ENCODE results near the gene RHOH. TPM values are rescaled to one million over a fixed set of nuclear protein-coding genes. Genes with fewer than 3 reads are reported as not detected.

The RHOH gene
- total RNA-seq, 1 experiment from 2014 or later = not detected

- no peaks in the 10 kb centered on the region for H3K9me3 ChIP-seq (replicated peaks)
- H3K27ac ChIP-seq = no peak overlapping the region
- H3K36me3 ChIP-seq = no peaks in the 10 kb centered on the region
- no peaks in the 10 kb centered on the region for H3K27me3 ChIP-seq (replicated peaks)
- no peak for DNase-seq (ENCODE audit: low read depth in 1 of 2, low spot score in 2 of 2)
- no peak overlapping the region for H3K4me3 ChIP-seq
- no peaks in the 10 kb centered on the region for H3K4me1 ChIP-seq (replicated peaks)
These were observed 3.7 kb upstream of the RHOH start for GRCh38 chr4:40193016-40193571.

GRCh38 chr4:40193578-40193977 lies 3.3 kb upstream of the RHOH start:
- no peak overlapping the region for H3K4me3 ChIP-seq

GRCh38 chr4:40194602-40195161 lies 2.1 kb upstream of the RHOH start:
- no peaks in the 10 kb centered on the region for H3K4me1 ChIP-seq (replicated peaks)
- H3K4me3 ChIP-seq = no peak overlapping the region
- H3K27me3 ChIP-seq (replicated peaks) = no peaks in the 10 kb centered on the region
- H3K9me3 ChIP-seq (replicated peaks) = no peaks in the 10 kb centered on the region
- H3K27ac ChIP-seq = no peak overlapping the region
- H3K36me3 ChIP-seq = no peaks in the 10 kb centered on the region
- DNase-seq (ENCODE audit: low read depth in 1 of 2, low spot score in 2 of 2) = no peak

More at GRCh38 chr4:40193578-40193977, 3.3 kb upstream of the RHOH start:
- H3K36me3 ChIP-seq = no peaks in the 10 kb centered on the region
- no peak overlapping the region for H3K27ac ChIP-seq
- DNase-seq (ENCODE audit: low read depth in 1 of 2, low spot score in 2 of 2) = no peak
- H3K27me3 ChIP-seq (replicated peaks) = no peaks in the 10 kb centered on the region
- H3K9me3 ChIP-seq (replicated peaks) = no peaks in the 10 kb centered on the region
- no peaks in the 10 kb centered on the region for H3K4me1 ChIP-seq (replicated peaks)

- Histone ChIP-seq H3K9me3 (replicated peaks) (no peaks in the 10 kb centered on the region), H3K27ac (no peak overlapping the region), H3K4me1 (replicated peaks) (no peaks in the 10 kb centered on the region), H3K27me3 (replicated peaks) (no peaks in the 10 kb centered on the region), H3K36me3 (no peaks in the 10 kb centered on the region), H3K4me3 (no peak overlapping the region)
- no peak for DNase-seq (ENCODE audit: low read depth in 1 of 2, low spot score in 2 of 2)
These were observed 1.4 kb upstream of the RHOH start for GRCh38 chr4:40195182-40196177.

GRCh38 chr4:40196272-40196671 lies 559 bp upstream of the RHOH start:
- H3K9me3 ChIP-seq (replicated peaks) = no peaks in the 10 kb centered on the region
- no peaks in the 10 kb centered on the region for H3K36me3 ChIP-seq
- 0 out of 2 replicates have a peak, but pooled peaks cover 5% of the 10 kb centered on the region for H3K4me1 ChIP-seq (replicated peaks)
- no peak for DNase-seq (ENCODE audit: low read depth in 1 of 2, low spot score in 2 of 2)
- no peaks in the 10 kb centered on the region for H3K27me3 ChIP-seq (replicated peaks)
- H3K4me3 ChIP-seq = no peak overlapping the region
- H3K27ac ChIP-seq = no peak overlapping the region

GRCh38 chr4:40197879-40198689 lies 1.3 kb downstream of the RHOH start:
- Histone ChIP-seq H3K4me1 (replicated peaks) (0 out of 2 replicates have a peak, but pooled peaks cover 5% of the 10 kb centered on the region), H3K36me3 (no peaks in the 10 kb centered on the region), H3K27me3 (replicated peaks) (no peaks in the 10 kb centered on the region), H3K9me3 (replicated peaks) (no peaks in the 10 kb centered on the region), H3K4me3 (no peak overlapping the region), H3K27ac (no peak overlapping the region)
- no peak for DNase-seq (ENCODE audit: low read depth in 1 of 2, low spot score in 2 of 2)

GRCh38 chr4:40199179-40199670 lies 2.4 kb downstream of the RHOH start:
- Histone ChIP-seq H3K36me3 (no peaks in the 10 kb centered on the region), H3K27me3 (replicated peaks) (no peaks in the 10 kb centered on the region), H3K9me3 (replicated peaks) (no peaks in the 10 kb centered on the region), H3K4me1 (replicated peaks) (0 out of 2 replicates have a peak, but pooled peaks cover 5% of the 10 kb centered on the region), H3K27ac (no peak overlapping the region), H3K4me3 (no peak overlapping the region)
- no peak for DNase-seq (ENCODE audit: low read depth in 1 of 2, low spot score in 2 of 2)

- no peaks in the 10 kb centered on the region for H3K9me3 ChIP-seq (replicated peaks)
- DNase-seq (ENCODE audit: low read depth in 1 of 2, low spot score in 2 of 2) = no peak
- H3K27me3 ChIP-seq (replicated peaks) = no peaks in the 10 kb centered on the region
- H3K36me3 ChIP-seq = no peaks in the 10 kb centered on the region
- H3K27ac ChIP-seq = no peak overlapping the region
- no peak overlapping the region for H3K4me3 ChIP-seq
- 0 out of 2 replicates have a peak, but pooled peaks cover 5% of the 10 kb centered on the region for H3K4me1 ChIP-seq (replicated peaks)
These were observed 3.4 kb downstream of the RHOH start for GRCh38 chr4:40199999-40200874.

- peak in 1 of 2 experiments; percentile 16 for DNase-seq (ENCODE audit: low read depth in 1 of 2, low spot score in 2 of 2)
- H3K27ac ChIP-seq = no peak overlapping the region
- no peaks in the 10 kb centered on the region for H3K9me3 ChIP-seq (replicated peaks)
- H3K4me1 ChIP-seq (replicated peaks) = 0 out of 2 replicates have a peak, but pooled peaks cover 5% of the 10 kb centered on the region
- no peaks in the 10 kb centered on the region for H3K36me3 ChIP-seq
- H3K4me3 ChIP-seq = no peak overlapping the region
- H3K27me3 ChIP-seq (replicated peaks) = no peaks in the 10 kb centered on the region
These were observed 4.3 kb downstream of the RHOH start for GRCh38 chr4:40200875-40201801.

GRCh38 chr4:40201898-40202297 lies 5.1 kb downstream of the RHOH start:
- H3K4me1 ChIP-seq (replicated peaks) = 0 out of 2 replicates have a peak, but pooled peaks cover 5% of the 10 kb centered on the region
- H3K4me3 ChIP-seq = no peak overlapping the region
- no peaks in the 10 kb centered on the region for H3K27me3 ChIP-seq (replicated peaks)
- no peaks in the 10 kb centered on the region for H3K36me3 ChIP-seq
- H3K9me3 ChIP-seq (replicated peaks) = no peaks in the 10 kb centered on the region
- DNase-seq (ENCODE audit: low read depth in 1 of 2, low spot score in 2 of 2) = no peak
- no peak overlapping the region for H3K27ac ChIP-seq

GRCh38 chr4:40202474-40202873 lies 5.6 kb downstream of the RHOH start:
- Histone ChIP-seq H3K9me3 (replicated peaks) (no peaks in the 10 kb centered on the region), H3K4me3 (no peak overlapping the region), H3K27ac (no peak overlapping the region), H3K4me1 (replicated peaks) (0 out of 2 replicates have a peak, but pooled peaks cover 5% of the 10 kb centered on the region), H3K27me3 (replicated peaks) (no peaks in the 10 kb centered on the region), H3K36me3 (no peaks in the 10 kb centered on the region)
- DNase-seq (ENCODE audit: low read depth in 1 of 2, low spot score in 2 of 2) = no peak

Measured in SJSA1 (cell line).